ENCODE measurements around the gene SPAG8. TPM values are rescaled to one million over a fixed set of nuclear protein-coding genes. Genes with fewer than 3 reads are reported as not detected.

SPAG8 gene
- total RNA-seq, 1 experiment from 2014 or later, result not detected

GRCh38 chr9:35844628-35845270 lies 32.7 kb upstream of the SPAG8 start:
- DNase-seq (peak; percentile 91), ATAC-seq (peak; percentile 86)
- Histone ChIP-seq H3F3A (ENCODE audit: low read length, unreplicated experiment) (no peaks in the 10 kb centered on the region), H3K4me3 (ENCODE audit: low read length) (no peak overlapping the region), H3K27ac (ENCODE audit: low read length) (peak overlapping the region; percentile 48), H3K27me3 (ENCODE audit: low read length) (no peaks in the 10 kb centered on the region), H3K4me2 (ENCODE audit: low read length) (peak overlapping the region; percentile 56), H2AFZ (ENCODE audit: low read length) (no peak overlapping the region), H3K36me3 (ENCODE audit: low read depth, low read length) (no peaks in the 10 kb centered on the region), H3K9me3 (ENCODE audit: low read length) (no peaks in the 10 kb centered on the region), H3K9ac (ENCODE audit: low read length) (no peak overlapping the region), H4K20me1 (ENCODE audit: low read length) (no peaks in the 10 kb centered on the region), H3K79me2 (ENCODE audit: low read length) (no peaks in the 10 kb centered on the region), H3K4me1 (ENCODE audit: insufficient read depth, low read length) (peaks cover 24% of the 10 kb centered on the region), H3K9me2 (replicated peaks; ENCODE audit: low read length) (no peaks in the 10 kb centered on the region)
- POLR2A ChIA-PET (ENCODE audit: unreplicated experiment), result interaction anchor here (0.7 kb wide), 1 partner anchor 12 kb away, joined by 3 read pairs; no protein-coding TSS in a partner anchor
- CTCF ChIA-PET, result interaction anchor here (0.6 kb wide), 2 partner anchors 54 to 103 kb away, joined by 3 to 7 read pairs; no protein-coding TSS in a partner anchor
- no peak for TF ChIP-seq EZH2phosphoT487 (IDR thresholded peaks at IDR 0.05; ENCODE audit: borderline replicate concordance, low read length)
- TF ChIP-seq EZH2 (IDR thresholded peaks at IDR 0.05; ENCODE audit: low read length, unreplicated experiment), result no peak
- TF ChIP-seq, protein P1, sequence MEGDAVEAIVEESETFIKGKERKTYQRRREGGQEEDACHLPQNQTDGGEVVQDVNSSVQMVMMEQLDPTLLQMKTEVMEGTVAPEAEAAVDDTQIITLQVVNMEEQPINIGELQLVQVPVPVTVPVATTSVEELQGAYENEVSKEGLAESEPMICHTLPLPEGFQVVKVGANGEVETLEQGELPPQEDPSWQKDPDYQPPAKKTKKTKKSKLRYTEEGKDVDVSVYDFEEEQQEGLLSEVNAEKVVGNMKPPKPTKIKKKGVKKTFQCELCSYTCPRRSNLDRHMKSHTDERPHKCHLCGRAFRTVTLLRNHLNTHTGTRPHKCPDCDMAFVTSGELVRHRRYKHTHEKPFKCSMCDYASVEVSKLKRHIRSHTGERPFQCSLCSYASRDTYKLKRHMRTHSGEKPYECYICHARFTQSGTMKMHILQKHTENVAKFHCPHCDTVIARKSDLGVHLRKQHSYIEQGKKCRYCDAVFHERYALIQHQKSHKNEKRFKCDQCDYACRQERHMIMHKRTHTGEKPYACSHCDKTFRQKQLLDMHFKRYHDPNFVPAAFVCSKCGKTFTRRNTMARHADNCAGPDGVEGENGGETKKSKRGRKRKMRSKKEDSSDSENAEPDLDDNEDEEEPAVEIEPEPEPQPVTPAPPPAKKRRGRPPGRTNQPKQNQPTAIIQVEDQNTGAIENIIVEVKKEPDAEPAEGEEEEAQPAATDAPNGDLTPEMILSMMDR (conservative IDR thresholded peaks at IDR 0.05; ENCODE audit: low read depth, low read length), result no peak
- intact Hi-C loops (cut with micrococcal nuclease), result no loop called here
- no TSS peak for BruUV-seq (replicated peaks)

DNA sequence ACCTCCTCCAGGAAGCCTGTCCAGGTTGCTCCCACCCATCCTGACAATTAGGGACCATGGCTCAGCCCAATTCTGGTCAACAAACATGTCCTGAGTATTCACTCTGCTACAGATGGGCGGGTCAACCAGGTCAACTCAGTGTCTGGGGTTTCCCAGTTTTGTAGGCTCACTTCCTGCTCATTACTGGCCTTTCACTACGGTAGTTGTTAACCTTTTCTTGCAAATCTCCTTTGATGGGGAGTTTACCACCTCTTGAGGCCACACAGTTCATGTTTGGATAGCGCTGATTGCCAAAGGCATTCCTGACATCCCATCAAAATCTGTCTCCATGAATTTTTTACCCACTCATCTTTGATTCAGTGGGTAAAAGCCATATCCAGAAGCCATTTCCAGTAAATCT lies 30.7 kb upstream of the SPAG8 start:
- Histone ChIP-seq H3K36me3 (ENCODE audit: low read depth, low read length) (no peaks in the 10 kb centered on the region), H3K4me2 (ENCODE audit: low read length) (no peak overlapping the region), H3K4me1 (ENCODE audit: insufficient read depth, low read length) (peaks cover 20% of the 10 kb centered on the region), H3K9ac (ENCODE audit: low read length) (no peak overlapping the region), H3K79me2 (ENCODE audit: low read length) (no peaks in the 10 kb centered on the region), H3K4me3 (ENCODE audit: low read length) (no peak overlapping the region), H2AFZ (ENCODE audit: low read length) (no peak overlapping the region), H3K27ac (ENCODE audit: low read length) (no peak overlapping the region), H3K9me3 (ENCODE audit: low read length) (no peaks in the 10 kb centered on the region), H3K9me2 (replicated peaks; ENCODE audit: low read length) (no peaks in the 10 kb centered on the region), H4K20me1 (ENCODE audit: low read length) (no peaks in the 10 kb centered on the region), H3K27me3 (ENCODE audit: low read length) (no peaks in the 10 kb centered on the region), H3F3A (ENCODE audit: low read length, unreplicated experiment) (no peaks in the 10 kb centered on the region)
- intact Hi-C loops (cut with micrococcal nuclease), result no loop called here
- no peak for DNase-seq
- CTCF ChIA-PET, result no interaction called here
- no TSS peak for BruUV-seq (replicated peaks)
- no peak for ATAC-seq
- TF ChIP-seq EZH2phosphoT487 (IDR thresholded peaks at IDR 0.05; ENCODE audit: borderline replicate concordance, low read length) (no peak), EZH2 (IDR thresholded peaks at IDR 0.05; ENCODE audit: low read length, unreplicated experiment) (no peak)
- TF ChIP-seq, protein P1 (conservative IDR thresholded peaks at IDR 0.05; ENCODE audit: low read depth, low read length), result no peak
- POLR2A ChIA-PET (ENCODE audit: unreplicated experiment), result no interaction called here

DNA sequence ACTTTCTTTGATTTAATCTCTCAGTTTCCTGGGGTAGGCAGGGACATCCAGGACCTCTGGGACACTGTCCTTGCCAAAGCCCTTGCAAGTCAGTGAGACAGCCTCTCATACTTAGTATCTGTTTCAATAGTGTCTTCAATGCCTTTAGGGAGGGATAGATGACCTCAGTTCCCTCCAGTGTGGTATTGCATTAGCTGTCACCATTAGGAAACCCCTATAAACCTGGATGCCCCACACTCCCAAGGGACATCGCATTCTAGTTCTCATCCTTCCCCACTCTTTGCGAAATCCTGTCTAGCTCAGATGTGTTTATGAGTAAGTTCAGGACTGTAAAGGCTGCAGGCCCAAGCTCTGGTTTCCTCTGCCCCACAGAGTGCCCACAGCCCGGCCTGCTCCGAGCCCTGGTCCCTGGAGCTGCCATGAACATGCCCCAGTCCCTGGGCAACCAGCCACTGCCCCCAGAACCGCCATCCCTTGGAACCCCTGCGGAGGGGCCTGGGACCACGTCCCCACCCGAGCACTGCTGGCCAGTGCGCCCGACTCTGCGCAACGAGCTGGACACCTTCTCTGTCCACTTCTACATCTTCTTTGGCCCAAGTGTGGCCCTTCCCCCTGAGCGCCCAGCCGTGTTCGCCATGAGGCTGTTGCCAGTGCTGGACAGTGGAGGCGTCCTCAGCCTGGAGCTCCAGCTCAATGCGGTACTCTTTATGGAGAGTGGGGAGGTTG lies 30.1 kb upstream of the SPAG8 start:
- intact Hi-C loops (cut with micrococcal nuclease), result no loop called here
- Histone ChIP-seq H3K9ac (ENCODE audit: low read length) (no peak overlapping the region), H3K36me3 (ENCODE audit: low read depth, low read length) (no peaks in the 10 kb centered on the region), H3F3A (ENCODE audit: low read length, unreplicated experiment) (no peaks in the 10 kb centered on the region), H3K4me2 (ENCODE audit: low read length) (no peak overlapping the region), H3K27me3 (ENCODE audit: low read length) (no peaks in the 10 kb centered on the region), H3K79me2 (ENCODE audit: low read length) (no peaks in the 10 kb centered on the region), H3K9me2 (replicated peaks; ENCODE audit: low read length) (no peaks in the 10 kb centered on the region), H2AFZ (ENCODE audit: low read length) (no peak overlapping the region), H3K9me3 (ENCODE audit: low read length) (no peaks in the 10 kb centered on the region), H3K4me3 (ENCODE audit: low read length) (no peak overlapping the region), H3K4me1 (ENCODE audit: insufficient read depth, low read length) (peaks cover 19% of the 10 kb centered on the region), H3K27ac (ENCODE audit: low read length) (no peak overlapping the region), H4K20me1 (ENCODE audit: low read length) (no peaks in the 10 kb centered on the region)
- POLR2A ChIA-PET (ENCODE audit: unreplicated experiment), result no interaction called here
- CTCF ChIA-PET, result interaction anchor here (0.6 kb wide), 1 partner anchor 18 kb away, joined by 3 read pairs; no protein-coding TSS in a partner anchor
- TF ChIP-seq, protein P1 (conservative IDR thresholded peaks at IDR 0.05; ENCODE audit: low read depth, low read length), result no peak
- no peak for TF ChIP-seq EZH2 (IDR thresholded peaks at IDR 0.05; ENCODE audit: low read length, unreplicated experiment)
- TF ChIP-seq EZH2phosphoT487 (IDR thresholded peaks at IDR 0.05; ENCODE audit: borderline replicate concordance, low read length), result no peak
- DNase-seq (no peak), ATAC-seq (no peak)
- no TSS peak for BruUV-seq (replicated peaks)

All from PC-3 (cell line).